SK-N-SH (cell line): ENCODE data around the gene GASK1A. TPM values are rescaled to one million over a fixed set of nuclear protein-coding genes. Genes with fewer than 3 reads are reported as not detected.

ENCODE experiments used
- CTCF ChIA-PET: fragments of 300-600, 350-600 bp; formaldehyde crosslinking; extraction: SDS; loops from one replicate; lab custom pipeline; 2021; lab: Yijun Ruan, JAX
- POLR2A ChIA-PET: fragments of 350-600 bp; sonication (Branson Sonifier 250); formaldehyde crosslinking; extraction: SDS; loops from one replicate; lab custom pipeline; 2020; ENCODE audit warnings: antibody characterized with exemption, inconsistent platforms; lab: Yijun Ruan, JAX
- DNase-seq: peaks from one replicate; pipeline ENCODE4 v3.0.0; 2012
- H2AFZ ChIP-seq: fragments of 200-600 bp; sonication (generic); 2 replicates; pipeline ENCODE4 v1.8.1; 2016; ENCODE audit warnings: antibody characterized with exemption, mild to moderate bottlenecking, low read depth
- H3F3A ChIP-seq: fragments of 200-600 bp; sonication (generic); replicated peaks from 2 replicates; pipeline ENCODE3; 2016; ENCODE audit warnings: antibody characterized with exemption, mild to moderate bottlenecking; ENCODE audit not compliant: insufficient read depth
- H3K27ac ChIP-seq, 2 experiments: fragments of 200-500 bp in 1 of 2; fragments of 200-600 bp in 1 of 2; sonication (Bioruptor generic) in 1 of 2; sonication (generic), shearing (Covaris generic) in 1 of 2; 2 replicates each; pipeline versions ENCODE4 v1.5.1 to v1.6.1; 2014 to 2016; ENCODE audit warnings: low read depth in 2 of 2, inconsistent platforms in 1 of 2, low read length in 1 of 2, mild to moderate bottlenecking in 1 of 2, mixed read lengths in 1 of 2
- H3K27me3 ChIP-seq: fragments of 200-600 bp; sonication (generic), shearing (Covaris generic); 2 replicates; pipeline ENCODE4 v1.6.1; 2016; ENCODE audit warnings: mixed run types; ENCODE audit not compliant: insufficient read depth
- H3K36me3 ChIP-seq, 2 experiments: fragments of 200-500 bp in 1 of 2; fragments of 200-600 bp in 1 of 2; sonication (Bioruptor generic) in 1 of 2; sonication (generic) in 1 of 2; replicated peaks in 1 of 2; 2 replicates each; pipeline versions ENCODE3 to v1.5.1; 2014 to 2016; ENCODE audit warnings: low read length in 1 of 2, mild to moderate bottlenecking in 1 of 2; ENCODE audit not compliant: insufficient read depth in 2 of 2, control insufficient read depth in 1 of 2
- H3K4me1 ChIP-seq, 2 experiments: fragments of 200-500 bp in 1 of 2; fragments of 200-600 bp in 1 of 2; sonication (Bioruptor generic) in 1 of 2; sonication (generic), shearing (Covaris generic) in 1 of 2; 2 replicates each; pipeline versions ENCODE4 v1.5.1 to v1.6.1; 2014 to 2016; ENCODE audit warnings: low read depth in 1 of 2, low read length in 1 of 2, mixed run types in 1 of 2; ENCODE audit not compliant: insufficient read depth in 2 of 2, control insufficient read depth in 1 of 2
- H3K4me2 ChIP-seq: fragments of 200-600 bp; sonication (generic), shearing (Covaris generic); 2 replicates; pipeline ENCODE4 v1.6.1; 2017; ENCODE audit warnings: mixed run types
- H3K4me3 ChIP-seq, 2 experiments: fragments of 200-500 bp in 1 of 2; fragments of 200-600 bp in 1 of 2; sonication (Bioruptor generic) in 1 of 2; sonication (generic), shearing (Covaris generic) in 1 of 2; 2 replicates each; pipeline versions ENCODE4 v1.5.1 to v1.8.1; 2014 to 2016; ENCODE audit warnings: low read depth in 2 of 2, inconsistent platforms in 1 of 2, low read length in 1 of 2, mild to moderate bottlenecking in 1 of 2, mixed read lengths in 1 of 2, moderate library complexity in 1 of 2
- H3K79me2 ChIP-seq: fragments of 200-600 bp; sonication (generic); 2 replicates; pipeline ENCODE4 v1.8.1; 2017; ENCODE audit warnings: mild to moderate bottlenecking; ENCODE audit not compliant: insufficient read depth
- H3K9ac ChIP-seq: fragments of 200-600 bp; sonication (generic); 2 replicates; pipeline ENCODE4 v1.6.1; 2017; ENCODE audit warnings: mixed run types
- H3K9me2 ChIP-seq: fragments of 200-600 bp; sonication (generic); 2 replicates; pipeline ENCODE4 v1.6.1; 2017; ENCODE audit warnings: mixed run types
- H3K9me3 ChIP-seq: fragments of 200-600 bp; sonication (generic); 2 replicates; pipeline ENCODE4 v1.6.1; 2017; ENCODE audit warnings: mixed run types, mild to moderate bottlenecking, moderate library complexity
- H4K20me1 ChIP-seq: fragments of 200-600 bp; sonication (generic); 2 replicates; pipeline ENCODE4 v1.6.1; 2017; ENCODE audit warnings: mild to moderate bottlenecking, mixed run types; ENCODE audit not compliant: insufficient read depth
- CTCF ChIP-seq: fragments of 200-600 bp; sonication (generic); IDR thresholded peaks from 2 replicates; pipeline ENCODE4 v1.6.1; 2017; ENCODE audit warnings: antibody characterized with exemption, mild to moderate bottlenecking, moderate library complexity
- EP300 ChIP-seq, 2 experiments: IDR thresholded peaks; 2 replicates each; pipeline versions ENCODE4 v1.4.0 to v1.6.1; 2012; ENCODE audit warnings: borderline replicate concordance in 1 of 2, low read depth in 1 of 2, low read length in 1 of 2
- FOXJ3 ChIP-seq: sonication (generic); formaldehyde crosslinking; IDR thresholded peaks from 2 replicates; pipeline ENCODE4 v1.5.1; 2020; ENCODE audit warnings: mild to moderate bottlenecking, missing genetic modification reagents
- FOXM1 ChIP-seq: IDR thresholded peaks from 2 replicates; pipeline ENCODE4 v1.4.0; 2012; ENCODE audit warnings: low read depth, mild to moderate bottlenecking
- GATA2 ChIP-seq: sonication (generic); formaldehyde crosslinking; IDR thresholded peaks from 2 replicates; pipeline ENCODE4 v1.5.0; 2020; ENCODE audit warnings: mild to moderate bottlenecking, missing genetic modification reagents
- JUND ChIP-seq: IDR thresholded peaks from 2 replicates; pipeline ENCODE4 v1.4.0; 2012
- MEF2A ChIP-seq: IDR thresholded peaks from 2 replicates; pipeline ENCODE4 v1.4.0; 2012; ENCODE audit warnings: low read depth, borderline replicate concordance
- NFIC ChIP-seq: IDR thresholded peaks from 2 replicates; pipeline ENCODE4 v1.4.0; 2012; ENCODE audit warnings: borderline replicate concordance
- NRF1 ChIP-seq: IDR thresholded peaks from 2 replicates; pipeline ENCODE4 v1.6.1; 2012; ENCODE audit warnings: low read depth, mild to moderate bottlenecking, low read length
- POLR2AphosphoS5 ChIP-seq: IDR thresholded peaks from 2 replicates; pipeline ENCODE4 v1.6.1; 2012; ENCODE audit warnings: low read depth, low read length
- RXRA ChIP-seq: IDR thresholded peaks from 2 replicates; pipeline ENCODE4 v1.4.0; 2012; ENCODE audit warnings: low read depth, mild to moderate bottlenecking, borderline replicate concordance
- TAF1 ChIP-seq: IDR thresholded peaks from 2 replicates; pipeline ENCODE4 v1.6.1; 2012; ENCODE audit warnings: low read depth, mild to moderate bottlenecking, low read length, moderate library complexity, borderline replicate concordance
- TCF12 ChIP-seq: IDR thresholded peaks from 2 replicates; pipeline ENCODE4 v1.4.0; 2012
- TEAD4 ChIP-seq: IDR thresholded peaks from 2 replicates; pipeline ENCODE4 v1.4.0; 2012; ENCODE audit warnings: mild to moderate bottlenecking, borderline replicate concordance; ENCODE audit not compliant: insufficient read depth
- USF2 ChIP-seq: fragments of 150-350 bp; IDR thresholded peaks from 2 replicates; pipeline ENCODE4 v1.6.1; 2017; ENCODE audit warnings: antibody characterized with exemption, low read length, low read depth, borderline replicate concordance
- YY1 ChIP-seq: IDR thresholded peaks from 2 replicates; pipeline ENCODE4 v1.4.0; 2012; ENCODE audit warnings: low read depth, mild to moderate bottlenecking
- WGBS: methylation state at CpG from one replicate; pipeline ENCODE4 v1.1.6; 2017; ENCODE audit warnings: low lambda C conversion rate; 5-methylcytosine and 5-hydroxymethylcytosine counted together
- polyA plus RNA-seq, 3 experiments: library from polyadenylated mRNA; depleted of rRNA; stranded (reverse); fragments of >200 nt; gene quantifications; 2 replicates each; pipeline ENCODE4 v1.2.3, GENCODE V29; 2012

Gene GASK1A
- polyA plus RNA-seq, 1 of the 3 experiments (the other 2 are of a cell fraction) = not detected

- TF ChIP-seq GATA2 (no peak), USF2 (no peak), EP300 (IDR thresholded peaks at IDR 0.05; ENCODE audit: borderline replicate concordance in 1 of 2, low read depth in 1 of 2, low read length in 1 of 2) (no peak), FOXM1 (no peak), TEAD4 (no peak), TAF1 (no peak), RXRA (no peak), TCF12 (no peak), FOXJ3 (CRISPR knock-in tag) (no peak), YY1 (no peak), MEF2A (no peak), CTCF (no peak), POLR2AphosphoS5 (no peak), JUND (no peak)
- H3K4me1 ChIP-seq = no peaks in the 10 kb centered on the region
- no peaks in the 10 kb centered on the region for H3K27me3 ChIP-seq
- H3K4me3 ChIP-seq = no peak overlapping the region
- H4K20me1 ChIP-seq = no peaks in the 10 kb centered on the region
- H3K9me3 ChIP-seq = no peaks in the 10 kb centered on the region
- POLR2A ChIA-PET = no interaction called here
- no peaks in the 10 kb centered on the region for H3K79me2 ChIP-seq
- WGBS = 24% methylated on average over 5 of the region's 5 CpGs
- H3K4me2 ChIP-seq = no peak overlapping the region
- no peak for DNase-seq
- CTCF ChIA-PET = no interaction called here
- H3K9me2 ChIP-seq = no peaks in the 10 kb centered on the region
- no peaks in the 10 kb centered on the region for H3K36me3 ChIP-seq
- no peak overlapping the region for H3K9ac ChIP-seq
- no peaks in the 10 kb centered on the region for H3F3A ChIP-seq
- H3K27ac ChIP-seq = no peak overlapping the region
- no peak overlapping the region for H2AFZ ChIP-seq
These were observed 46.3 kb downstream of the GASK1A start for GRCh38 chr3:43025423-43025822.

- Histone ChIP-seq H3K9ac (no peak overlapping the region), H3K4me3 (no peak overlapping the region), H3K4me2 (no peak overlapping the region), H3F3A (no peaks in the 10 kb centered on the region), H2AFZ (no peak overlapping the region), H3K9me2 (no peaks in the 10 kb centered on the region), H3K27me3 (no peaks in the 10 kb centered on the region), H3K27ac (no peak overlapping the region), H3K79me2 (no peaks in the 10 kb centered on the region), H3K9me3 (no peaks in the 10 kb centered on the region), H4K20me1 (no peaks in the 10 kb centered on the region), H3K36me3 (no peaks in the 10 kb centered on the region), H3K4me1 (no peaks in the 10 kb centered on the region)
- ChIA-PET CTCF (no interaction called here), POLR2A (no interaction called here)
- DNase-seq = no peak
- 8% methylated on average over 1 of the region's 1 CpG for WGBS
- TF ChIP-seq NFIC (no peak), MEF2A (no peak), NRF1 (no peak), TCF12 (no peak)
These were observed 48.9 kb downstream of the GASK1A start for GRCh38 chr3:43028001-43028400.
